Measurements from ENCODE around the gene EPHB2. TPM values are rescaled to one million over a fixed set of nuclear protein-coding genes. Genes with fewer than 3 reads are reported as not detected.

Gene EPHB2
- total and polyA plus RNA-seq, 3 donors from 2014 or later = 7.7 to 9.4 (median 8.2) TPM

DNA sequence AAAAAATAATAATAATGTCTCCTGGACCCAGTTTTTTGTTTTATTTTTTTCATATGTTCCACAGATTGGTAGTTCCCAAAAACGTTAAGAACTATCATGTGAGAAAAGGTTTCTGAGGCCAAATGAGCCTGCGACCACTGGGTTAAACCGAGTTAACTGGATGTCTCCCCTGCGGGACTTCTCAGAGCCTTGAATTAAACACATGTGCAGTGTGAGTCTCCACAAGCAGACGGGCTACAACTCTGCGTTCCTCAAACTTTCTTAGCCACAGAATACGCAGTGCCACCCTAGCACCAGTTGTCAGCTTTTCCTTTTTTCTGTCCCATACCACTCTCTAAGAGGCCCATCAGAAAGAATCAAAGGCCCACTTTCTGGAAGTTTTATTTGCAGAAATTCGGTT lies 164.1 kb downstream of the EPHB2 start:
- DNase-seq = no peak
- no peaks in the 10 kb centered on the region for H3K36me3 ChIP-seq (ENCODE audit: low read depth, missing control alignments)
- peaks cover 9% of the 10 kb centered on the region for H3K4me1 ChIP-seq
- TF ChIP-seq POLR2A (IDR thresholded peaks at IDR 0.05) = no peak
- TF ChIP-seq, protein P1, sequence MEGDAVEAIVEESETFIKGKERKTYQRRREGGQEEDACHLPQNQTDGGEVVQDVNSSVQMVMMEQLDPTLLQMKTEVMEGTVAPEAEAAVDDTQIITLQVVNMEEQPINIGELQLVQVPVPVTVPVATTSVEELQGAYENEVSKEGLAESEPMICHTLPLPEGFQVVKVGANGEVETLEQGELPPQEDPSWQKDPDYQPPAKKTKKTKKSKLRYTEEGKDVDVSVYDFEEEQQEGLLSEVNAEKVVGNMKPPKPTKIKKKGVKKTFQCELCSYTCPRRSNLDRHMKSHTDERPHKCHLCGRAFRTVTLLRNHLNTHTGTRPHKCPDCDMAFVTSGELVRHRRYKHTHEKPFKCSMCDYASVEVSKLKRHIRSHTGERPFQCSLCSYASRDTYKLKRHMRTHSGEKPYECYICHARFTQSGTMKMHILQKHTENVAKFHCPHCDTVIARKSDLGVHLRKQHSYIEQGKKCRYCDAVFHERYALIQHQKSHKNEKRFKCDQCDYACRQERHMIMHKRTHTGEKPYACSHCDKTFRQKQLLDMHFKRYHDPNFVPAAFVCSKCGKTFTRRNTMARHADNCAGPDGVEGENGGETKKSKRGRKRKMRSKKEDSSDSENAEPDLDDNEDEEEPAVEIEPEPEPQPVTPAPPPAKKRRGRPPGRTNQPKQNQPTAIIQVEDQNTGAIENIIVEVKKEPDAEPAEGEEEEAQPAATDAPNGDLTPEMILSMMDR (IDR thresholded peaks at IDR 0.05) = no peak
- H3K9me3 ChIP-seq = no peaks in the 10 kb centered on the region
- H3K4me3 ChIP-seq = no peak overlapping the region
- intact Hi-C loops (cut with DNase I; ENCODE audit: low total_unique reads) = no loop called here
- no peaks in the 10 kb centered on the region for H3K27me3 ChIP-seq
- no peak overlapping the region for H3K27ac ChIP-seq
- WGBS, 2 donors = 80 to 91% methylated on average over 8 of the region's 8 CpGs

DNA sequence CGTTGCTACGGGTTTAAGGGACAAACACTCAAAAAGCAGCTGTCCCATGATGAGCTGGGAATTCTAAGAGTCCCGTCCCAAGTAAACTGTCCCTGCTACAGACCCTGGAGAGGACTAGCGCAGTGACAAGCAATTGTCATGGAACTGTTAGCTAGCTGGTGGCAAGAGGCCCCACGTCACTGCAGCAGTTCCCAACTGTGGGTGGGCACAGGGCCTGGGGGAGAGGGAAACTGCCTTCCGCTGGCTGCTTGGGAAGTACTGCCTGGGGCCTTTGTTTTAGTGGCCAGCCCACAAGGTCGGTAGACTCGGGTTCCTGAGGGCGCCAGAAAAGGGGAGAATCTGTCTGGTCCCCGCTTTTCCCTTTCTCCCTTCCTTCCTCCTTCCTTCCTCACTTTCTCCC lies 164.6 kb downstream of the EPHB2 start:
- intact Hi-C loops (cut with DNase I; ENCODE audit: low total_unique reads) = no loop called here
- Histone ChIP-seq H3K27ac (no peak overlapping the region), H3K4me3 (no peak overlapping the region), H3K27me3 (no peaks in the 10 kb centered on the region), H3K36me3 (ENCODE audit: low read depth, missing control alignments) (no peaks in the 10 kb centered on the region), H3K4me1 (peaks cover 9% of the 10 kb centered on the region), H3K9me3 (no peaks in the 10 kb centered on the region)
- no peak for DNase-seq
- 68 to 75% methylated on average over 10 of the region's 10 CpGs for WGBS, 2 donors
- no peak for TF ChIP-seq POLR2A (IDR thresholded peaks at IDR 0.05)
- TF ChIP-seq, protein P1 (IDR thresholded peaks at IDR 0.05) = no peak

DNA sequence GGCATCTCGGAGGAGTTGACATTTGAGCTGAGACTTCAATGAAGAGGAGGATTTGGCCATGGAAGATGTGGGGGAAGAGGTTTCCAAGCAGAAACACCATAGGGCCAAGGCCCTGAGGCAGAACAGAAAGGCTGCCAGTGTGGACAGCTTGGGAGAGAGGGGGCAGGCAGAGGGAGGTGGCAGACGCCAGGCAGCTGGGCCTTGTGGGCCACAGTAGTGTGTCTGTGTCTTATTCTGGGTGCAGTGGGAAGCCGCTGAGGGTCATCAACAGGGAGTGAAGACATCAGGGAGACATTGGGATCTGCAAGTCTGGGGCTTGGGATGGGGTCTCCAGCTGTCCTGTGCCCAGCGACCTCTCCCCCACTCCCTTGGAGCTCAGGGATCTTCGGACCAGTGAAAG lies 165.2 kb downstream of the EPHB2 start:
- H3K36me3 ChIP-seq (ENCODE audit: low read depth, missing control alignments) = no peaks in the 10 kb centered on the region
- WGBS, 2 donors = 94 to 98% methylated on average over 5 of the region's 5 CpGs
- H3K9me3 ChIP-seq = no peaks in the 10 kb centered on the region
- H3K27me3 ChIP-seq = no peaks in the 10 kb centered on the region
- H3K4me1 ChIP-seq = peaks cover 5% of the 10 kb centered on the region
- DNase-seq = no peak
- H3K27ac ChIP-seq = no peak overlapping the region
- intact Hi-C loops (cut with DNase I; ENCODE audit: low total_unique reads) = no loop called here
- no peak for TF ChIP-seq POLR2A (IDR thresholded peaks at IDR 0.05)
- TF ChIP-seq, protein P1 (IDR thresholded peaks at IDR 0.05) = no peak
- H3K4me3 ChIP-seq = no peak overlapping the region

DNA sequence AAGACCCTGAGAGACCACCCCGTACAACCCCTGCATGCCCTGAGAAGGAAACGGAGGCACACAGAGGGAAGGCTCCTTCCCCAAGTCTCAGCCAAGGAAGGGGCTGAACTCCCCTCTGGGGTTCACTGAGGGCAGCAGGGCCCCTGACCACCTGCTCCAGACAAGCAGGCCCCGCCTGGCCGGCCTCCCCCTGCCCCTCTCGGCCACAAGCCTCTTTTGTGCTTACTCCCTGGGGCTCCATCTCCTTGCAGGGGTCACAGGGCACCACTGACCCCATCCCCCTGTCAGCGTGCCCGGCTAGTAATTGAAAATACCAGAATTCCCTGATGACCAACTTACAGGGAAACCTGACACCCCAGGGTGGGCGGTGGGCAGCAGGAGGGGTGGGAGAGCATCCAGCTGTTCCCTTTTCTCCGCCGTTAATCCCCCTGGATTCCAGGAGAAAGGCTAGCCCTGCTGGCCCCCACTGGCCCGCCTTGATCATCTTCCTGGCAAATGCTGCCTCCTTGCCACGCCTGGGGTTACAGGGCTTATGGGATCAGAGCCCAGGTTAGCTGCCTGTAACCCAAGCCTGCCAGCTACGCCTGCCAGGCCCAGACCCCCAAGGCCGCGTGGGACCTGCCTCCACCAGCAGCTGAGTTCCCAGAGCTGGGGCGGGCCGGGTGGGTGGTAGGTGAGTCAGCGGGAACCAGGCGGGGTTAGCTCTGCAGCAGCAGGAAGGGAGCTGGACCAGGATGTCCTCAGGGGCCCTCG lies 165.9 kb downstream of the EPHB2 start:
- Histone ChIP-seq H3K36me3 (ENCODE audit: low read depth, missing control alignments) (no peaks in the 10 kb centered on the region), H3K27me3 (no peaks in the 10 kb centered on the region), H3K4me1 (peaks cover 5% of the 10 kb centered on the region), H3K4me3 (no peak overlapping the region), H3K27ac (no peak overlapping the region), H3K9me3 (no peaks in the 10 kb centered on the region)
- DNase-seq = no peak
- intact Hi-C loops (cut with DNase I; ENCODE audit: low total_unique reads) = no loop called here
- no peak for TF ChIP-seq POLR2A (IDR thresholded peaks at IDR 0.05)
- TF ChIP-seq, protein P1 (IDR thresholded peaks at IDR 0.05) = no peak
- WGBS, 2 donors = 60 to 63% methylated on average over 9 to 20 of the region's 20 CpGs

Measured in testis (tissue), 3 donors.